Bronchial epithelial cell (primary cell): Measurements from ENCODE around the gene SPAAR. TPM values are rescaled to one million over a fixed set of nuclear protein-coding genes. Genes with fewer than 3 reads are reported as not detected.
"Not testable (repeated sequence)": the region's sequence is repeated elsewhere in the genome, so short reads cannot be mapped to it uniquely, and the experiment has no call there.

Experiments used
- DNase-seq: peaks from one replicate; pipeline ENCODE4 v3.0.0-alpha.2; 2010; ENCODE audit warnings: low read depth
- FAIRE-seq: peaks from 2 replicates; lab custom pipeline; 2011; peaks lifted over from hg19 to GRCh38; lab: Jason Lieb, UNC
- H3K27me3 ChIP-seq: 2 replicates; pipeline ENCODE4 v1.5.1; 2011; ENCODE audit warnings: low read length; ENCODE audit not compliant: control insufficient read depth, insufficient read depth
- H3K36me3 ChIP-seq: 2 replicates; pipeline ENCODE4 v1.5.1; 2011; ENCODE audit warnings: low read length; ENCODE audit not compliant: control insufficient read depth, insufficient read depth
- H3K4me3 ChIP-seq: 2 replicates; pipeline ENCODE4 v1.5.1; 2011; ENCODE audit warnings: mild to moderate bottlenecking, low read depth, low read length, control low read depth
- total RNA-seq: library from RNA; depleted of rRNA; stranded (reverse); fragments of >200 nt; gene quantifications from 2 replicates; pipeline ENCODE4 v1.2.1, GENCODE V29; 2014
- TF ChIP-seq, protein P1 (sequence below): IDR thresholded peaks from 2 replicates; pipeline ENCODE4 v1.5.1; 2011; ENCODE audit warnings: mild to moderate bottlenecking, moderate library complexity, low read length, control low read depth, inconsistent platforms; ENCODE audit not compliant: insufficient read depth, severe bottlenecking

Gene SPAAR
- total RNA-seq, 1 donor from 2014 or later, result not detected

DNA sequence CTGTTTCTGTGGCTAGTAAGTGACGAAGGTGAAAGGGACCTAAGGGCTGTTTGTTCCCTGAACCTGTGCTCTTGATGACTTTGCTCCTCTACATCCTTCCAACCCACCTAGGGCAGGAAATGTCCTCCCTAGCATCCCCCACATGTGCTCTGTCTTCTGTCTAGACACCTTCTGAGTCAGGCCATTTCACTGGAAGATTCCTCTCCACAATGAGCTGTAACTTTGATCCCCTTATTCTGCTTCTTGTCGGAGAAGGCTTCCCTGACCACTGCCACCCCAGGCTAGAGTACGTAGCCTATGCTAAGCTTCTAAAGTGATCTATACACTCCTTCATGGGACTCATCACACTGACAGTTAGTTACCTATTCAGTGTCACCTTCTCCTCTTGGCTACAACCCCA is 21.7 kb downstream of the SPAAR start:
- TF ChIP-seq, protein P1, sequence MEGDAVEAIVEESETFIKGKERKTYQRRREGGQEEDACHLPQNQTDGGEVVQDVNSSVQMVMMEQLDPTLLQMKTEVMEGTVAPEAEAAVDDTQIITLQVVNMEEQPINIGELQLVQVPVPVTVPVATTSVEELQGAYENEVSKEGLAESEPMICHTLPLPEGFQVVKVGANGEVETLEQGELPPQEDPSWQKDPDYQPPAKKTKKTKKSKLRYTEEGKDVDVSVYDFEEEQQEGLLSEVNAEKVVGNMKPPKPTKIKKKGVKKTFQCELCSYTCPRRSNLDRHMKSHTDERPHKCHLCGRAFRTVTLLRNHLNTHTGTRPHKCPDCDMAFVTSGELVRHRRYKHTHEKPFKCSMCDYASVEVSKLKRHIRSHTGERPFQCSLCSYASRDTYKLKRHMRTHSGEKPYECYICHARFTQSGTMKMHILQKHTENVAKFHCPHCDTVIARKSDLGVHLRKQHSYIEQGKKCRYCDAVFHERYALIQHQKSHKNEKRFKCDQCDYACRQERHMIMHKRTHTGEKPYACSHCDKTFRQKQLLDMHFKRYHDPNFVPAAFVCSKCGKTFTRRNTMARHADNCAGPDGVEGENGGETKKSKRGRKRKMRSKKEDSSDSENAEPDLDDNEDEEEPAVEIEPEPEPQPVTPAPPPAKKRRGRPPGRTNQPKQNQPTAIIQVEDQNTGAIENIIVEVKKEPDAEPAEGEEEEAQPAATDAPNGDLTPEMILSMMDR, result no peak
- H3K36me3 ChIP-seq, result no peaks in the 10 kb centered on the region
- H3K4me3 ChIP-seq, result no peak overlapping the region
- no peaks in the 10 kb centered on the region for H3K27me3 ChIP-seq
- no peak for FAIRE-seq
- no peak for DNase-seq

DNA sequence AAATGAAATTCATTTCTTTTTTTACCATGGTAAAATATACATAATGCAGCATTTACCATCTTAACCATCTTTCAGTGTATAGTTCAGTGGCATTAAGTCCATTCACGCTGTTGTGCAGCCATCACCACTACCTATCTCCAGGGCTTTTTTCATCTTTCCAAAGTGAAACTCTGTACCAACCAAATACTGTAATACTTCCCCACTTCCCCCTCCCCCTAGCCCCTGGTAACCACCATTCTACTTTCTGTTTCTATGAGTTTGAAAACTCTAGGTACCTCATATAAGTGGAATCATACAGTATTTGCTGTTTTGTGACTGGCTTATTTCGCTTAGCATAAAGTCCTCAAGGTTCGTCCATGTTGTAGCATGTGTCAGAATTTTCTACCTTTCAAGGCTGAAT is 23.4 kb downstream of the SPAAR start:
- DNase-seq (no peak), FAIRE-seq (no peak)
- Histone ChIP-seq H3K4me3 (no peak overlapping the region), H3K36me3 (no peaks in the 10 kb centered on the region), H3K27me3 (no peaks in the 10 kb centered on the region)
- TF ChIP-seq, protein P1, result no peak

- Histone ChIP-seq H3K4me3 (no peak overlapping the region), H3K27me3 (no peaks in the 10 kb centered on the region), H3K36me3 (no peaks in the 10 kb centered on the region)
- TF ChIP-seq, protein P1, result no peak
- FAIRE-seq (no peak), DNase-seq (no peak)
Observed at GRCh38 chr9:35933550-35934067, 24.3 kb downstream of the SPAAR start.

- DNase-seq, H3K27me3 ChIP-seq, FAIRE-seq, H3K36me3 ChIP-seq, H3K4me3 ChIP-seq: not testable (repeated sequence)
Observed at GRCh38 chr9:35934069-35934468, 24.8 kb downstream of the SPAAR start.

- Histone ChIP-seq H3K4me3 (no peak overlapping the region), H3K36me3 (no peaks in the 10 kb centered on the region), H3K27me3 (no peaks in the 10 kb centered on the region)
- DNase-seq (peak; percentile 88), FAIRE-seq (no peak)
- TF ChIP-seq, protein P1, result no peak
Observed at GRCh38 chr9:35935261-35935660, 26.0 kb downstream of the SPAAR start.

DNA sequence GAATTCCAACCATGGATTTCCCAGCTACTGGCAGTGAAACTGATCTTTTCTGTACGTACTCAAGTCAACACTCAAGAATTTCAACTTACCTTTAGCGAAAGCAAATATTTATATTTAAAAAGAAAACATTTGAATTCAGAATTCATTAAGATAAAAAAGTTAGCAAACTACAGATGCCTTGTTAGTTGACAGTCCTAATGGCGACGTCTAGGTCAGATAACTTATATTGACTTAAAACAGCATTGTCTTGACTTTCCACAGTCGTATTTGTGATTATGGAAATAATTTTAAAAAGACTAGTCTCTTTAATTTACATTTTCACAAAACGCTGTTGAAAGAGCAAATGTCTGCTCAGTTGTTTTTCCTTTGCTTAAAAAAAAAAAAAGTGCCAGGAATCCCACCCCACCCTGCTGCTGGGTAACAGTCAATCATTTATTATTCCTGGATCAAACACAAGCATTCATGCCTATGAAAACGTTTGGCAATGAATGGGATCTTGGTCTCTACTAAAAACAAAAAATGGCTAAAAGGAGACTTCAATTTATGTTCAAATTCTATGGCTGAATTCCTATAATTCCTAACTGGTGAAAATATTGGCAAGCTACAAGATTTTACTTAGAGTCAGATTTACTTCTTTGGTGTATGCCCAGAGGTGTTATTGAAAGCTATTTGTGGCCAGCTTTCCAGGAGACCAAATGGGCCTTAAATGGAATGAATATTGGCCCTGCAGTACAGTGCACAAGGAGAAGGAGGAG is 26.6 kb downstream of the SPAAR start:
- DNase-seq (no peak), FAIRE-seq (no peak)
- TF ChIP-seq, protein P1, result no peak
- no peaks in the 10 kb centered on the region for H3K36me3 ChIP-seq
- no peaks in the 10 kb centered on the region for H3K27me3 ChIP-seq
- no peak overlapping the region for H3K4me3 ChIP-seq
